ENCODE data around the gene HEBP2. TPM values are rescaled to one million over a fixed set of nuclear protein-coding genes. Genes with fewer than 3 reads are reported as not detected.

Gene HEBP2
- polyA plus RNA-seq, 1 experiment: 14.5 TPM

DNA sequence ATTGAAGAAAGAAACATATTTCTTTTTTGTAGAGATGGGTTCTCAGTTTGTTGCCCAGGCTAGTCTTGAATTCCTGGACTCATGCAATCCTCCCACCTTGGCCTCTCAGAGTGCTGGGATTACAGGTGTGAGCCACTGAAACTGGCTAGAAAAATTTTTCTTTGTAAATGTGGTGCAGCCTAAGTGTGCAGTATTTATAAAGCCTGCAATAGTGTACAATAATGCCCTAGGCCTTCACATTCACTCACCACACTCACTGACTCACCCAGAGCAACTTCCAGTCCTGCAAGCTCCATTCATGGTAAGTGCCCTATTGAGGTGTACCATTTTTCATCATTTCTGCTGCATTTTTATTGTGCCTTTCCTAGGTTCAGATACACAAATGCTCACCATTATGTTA is 63.9 kb downstream of the HEBP2 start:
- TF ChIP-seq, protein P1, sequence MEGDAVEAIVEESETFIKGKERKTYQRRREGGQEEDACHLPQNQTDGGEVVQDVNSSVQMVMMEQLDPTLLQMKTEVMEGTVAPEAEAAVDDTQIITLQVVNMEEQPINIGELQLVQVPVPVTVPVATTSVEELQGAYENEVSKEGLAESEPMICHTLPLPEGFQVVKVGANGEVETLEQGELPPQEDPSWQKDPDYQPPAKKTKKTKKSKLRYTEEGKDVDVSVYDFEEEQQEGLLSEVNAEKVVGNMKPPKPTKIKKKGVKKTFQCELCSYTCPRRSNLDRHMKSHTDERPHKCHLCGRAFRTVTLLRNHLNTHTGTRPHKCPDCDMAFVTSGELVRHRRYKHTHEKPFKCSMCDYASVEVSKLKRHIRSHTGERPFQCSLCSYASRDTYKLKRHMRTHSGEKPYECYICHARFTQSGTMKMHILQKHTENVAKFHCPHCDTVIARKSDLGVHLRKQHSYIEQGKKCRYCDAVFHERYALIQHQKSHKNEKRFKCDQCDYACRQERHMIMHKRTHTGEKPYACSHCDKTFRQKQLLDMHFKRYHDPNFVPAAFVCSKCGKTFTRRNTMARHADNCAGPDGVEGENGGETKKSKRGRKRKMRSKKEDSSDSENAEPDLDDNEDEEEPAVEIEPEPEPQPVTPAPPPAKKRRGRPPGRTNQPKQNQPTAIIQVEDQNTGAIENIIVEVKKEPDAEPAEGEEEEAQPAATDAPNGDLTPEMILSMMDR (IDR thresholded peaks at IDR 0.05; ENCODE audit: insufficient read depth, low read depth, low read length): no peak
- ChIA-PET POLR2A (no interaction called here), CTCF (no interaction called here)
- Histone ChIP-seq H3K4me3 (ENCODE audit: low read depth, low read length) (no peak overlapping the region), H3K36me3 (ENCODE audit: control insufficient read depth, insufficient read depth, low read length) (no peaks in the 10 kb centered on the region), H3K27me3 (ENCODE audit: control insufficient read depth, insufficient read depth, low read length) (no peaks in the 10 kb centered on the region)
- DNase-seq (ENCODE audit: low read depth): no peak

DNA sequence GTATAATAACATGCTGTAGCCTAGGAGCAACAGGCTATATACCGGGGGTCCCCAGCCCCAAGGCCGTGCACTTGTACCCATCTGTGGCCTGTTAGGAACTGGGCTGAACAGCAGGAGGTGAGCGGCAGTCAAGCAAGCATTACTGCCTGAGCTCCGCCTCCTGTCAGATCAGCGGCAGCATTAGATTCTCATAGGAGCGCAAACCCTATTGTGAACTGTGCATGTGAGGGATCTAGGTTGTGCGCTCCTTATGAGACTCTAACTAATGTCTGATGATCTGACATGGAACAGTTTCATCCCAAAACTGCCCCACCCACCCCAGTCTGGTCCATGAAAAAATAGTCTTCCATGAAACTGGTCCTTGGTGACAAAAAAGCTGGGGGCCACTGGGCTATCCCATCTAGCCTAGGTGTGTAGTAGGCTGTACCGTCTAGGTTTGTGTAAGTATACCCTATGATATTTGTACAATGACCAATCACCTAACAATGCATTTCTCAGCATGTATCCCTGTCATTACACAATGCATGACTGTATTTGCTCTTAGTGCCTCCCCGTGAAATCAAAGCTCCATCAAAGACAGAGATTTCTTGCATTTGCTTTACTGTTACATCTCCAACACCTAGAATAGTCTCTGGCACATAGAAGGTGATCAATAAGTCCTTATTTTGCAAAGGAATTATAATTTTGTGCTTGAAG is 64.4 kb downstream of the HEBP2 start:
- CTCF ChIA-PET: interaction anchor here (1.1 kb wide), 1 partner anchor 41 kb away, joined by 3 read pairs; no protein-coding TSS in a partner anchor
- no peak for DNase-seq (ENCODE audit: low read depth)
- POLR2A ChIA-PET: no interaction called here
- no peaks in the 10 kb centered on the region for H3K27me3 ChIP-seq (ENCODE audit: control insufficient read depth, insufficient read depth, low read length)
- H3K36me3 ChIP-seq (ENCODE audit: control insufficient read depth, insufficient read depth, low read length): no peaks in the 10 kb centered on the region
- TF ChIP-seq, protein P1 (IDR thresholded peaks at IDR 0.05; ENCODE audit: insufficient read depth, low read depth, low read length): no peak
- H3K4me3 ChIP-seq (ENCODE audit: low read depth, low read length): no peak overlapping the region

Small RNA genes lying within 50 kb of the gene (small RNA-seq; reads per million reads assigned to genes)
- gene AL031003.1 (ENCODE audit: insufficient read length, low read depth, low replicate concordance): not detected
- not detected for gene AL391669.1 (ENCODE audit: insufficient read length, low read depth, low replicate concordance)
- 1.5 reads per million for gene MIR3145 (ENCODE audit: insufficient read length, low read depth, low replicate concordance)

Other genes starting within 250 kb of the HEBP2 start
- 0.27 and 0.36 TPM in 2 replicates for gene ARFGEF3, start 242.3 kb upstream of the HEBP2 start, polyA plus RNA-seq (2011; rRNA removed)
- gene PBOV1, start 185.7 kb upstream of the HEBP2 start, polyA plus RNA-seq (2011; rRNA removed): not detected in 2 replicates
- not detected in 2 replicates for gene SMIM28, start 26.3 kb upstream of the HEBP2 start, polyA plus RNA-seq (2011; rRNA removed)
- gene NHSL1, start 95.3 kb downstream of the HEBP2 start, polyA plus RNA-seq (2011; rRNA removed): 3.3 and 3.6 TPM in 2 replicates

Measured in BJ (cell line).